Embryonic facial prominence (tissue), 1 donor: ENCODE measurements around the gene PLP2.

Experiments
- DNase-seq: peaks from one replicate; pipeline ENCODE4 v3.0.0-alpha.2; 2016; ENCODE audit errors: extremely low spot score

Gene PLP2

DNA sequence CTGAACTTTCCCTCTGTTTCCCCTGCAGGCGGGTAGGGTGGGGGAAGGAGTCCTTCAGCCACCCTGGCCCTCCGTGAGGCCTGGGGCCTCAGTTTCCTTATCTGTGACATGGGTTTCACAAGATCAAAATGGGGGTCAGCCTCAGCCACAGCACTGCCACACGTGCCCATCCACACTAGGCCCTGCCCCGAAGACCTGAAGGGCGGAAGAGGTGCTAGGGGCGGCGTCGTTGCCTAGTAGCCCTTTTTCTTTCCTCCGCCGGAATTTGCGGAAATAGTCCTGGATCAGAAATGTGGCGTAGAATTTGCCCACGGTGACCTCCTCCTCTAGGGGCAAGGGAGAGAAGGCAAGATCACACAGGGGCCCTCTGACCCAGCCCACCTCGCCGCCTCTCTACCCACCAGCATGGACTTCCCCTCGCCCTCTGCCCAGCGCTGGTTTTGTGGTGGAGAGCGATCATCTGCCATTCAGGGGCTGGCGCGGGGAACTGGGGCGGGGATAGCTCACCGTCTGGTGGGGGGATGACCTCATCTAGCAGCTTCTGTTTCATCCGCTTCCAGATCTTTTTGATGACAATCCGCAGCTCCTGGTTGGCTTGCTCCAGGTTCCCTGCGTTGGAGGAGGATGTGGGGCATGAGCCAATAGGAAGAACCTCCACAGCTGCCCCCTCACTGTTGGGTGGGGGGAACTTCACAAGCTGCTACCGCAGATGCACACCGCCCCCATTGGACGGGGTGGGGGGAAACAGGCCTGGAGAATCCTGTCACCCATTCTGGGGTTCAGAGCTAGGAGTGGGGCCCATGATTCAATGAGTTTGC, 37.9 kb downstream of the PLP2 start:
- DNase-seq: no peak

DNA sequence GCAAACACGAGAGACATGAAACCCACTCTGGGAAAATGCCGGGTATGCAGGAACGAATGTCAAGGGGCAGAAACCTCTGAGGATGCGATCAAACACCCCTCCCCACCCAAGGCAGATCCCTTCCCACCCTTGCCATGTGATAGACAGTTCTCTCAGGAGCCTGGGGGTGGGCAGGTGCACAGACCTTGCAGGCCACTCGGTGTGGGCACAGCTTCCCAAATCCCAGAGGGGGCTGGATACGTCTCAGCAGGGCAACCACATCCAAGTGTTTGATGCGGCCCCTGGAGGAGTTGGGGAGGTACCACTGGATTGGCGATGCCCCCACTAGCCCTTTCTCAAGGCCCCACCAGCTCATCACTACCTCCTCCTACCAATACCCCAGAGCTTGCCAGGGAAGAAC, 38.7 kb downstream of the PLP2 start:
- DNase-seq: no peak

DNA sequence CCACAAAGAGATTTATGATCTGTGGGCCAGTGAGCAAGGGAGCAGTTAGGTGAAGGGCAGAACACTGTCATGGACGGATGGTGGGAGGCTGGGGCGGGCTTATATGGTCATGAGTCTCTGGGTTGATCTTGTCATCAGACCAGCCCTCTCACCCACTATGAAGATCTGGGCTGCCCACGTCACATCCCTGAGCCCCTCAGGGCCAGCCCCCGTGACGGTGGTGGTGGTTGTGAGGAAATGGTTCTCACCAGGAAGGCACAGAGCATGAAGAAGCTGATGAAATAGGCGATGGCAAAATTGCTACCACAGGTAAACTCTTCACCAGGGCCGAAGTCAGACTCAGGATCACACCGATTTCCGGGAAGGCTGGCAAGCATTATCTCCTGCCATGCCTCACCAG, 39.4 kb downstream of the PLP2 start:
- DNase-seq: no peak

DNA sequence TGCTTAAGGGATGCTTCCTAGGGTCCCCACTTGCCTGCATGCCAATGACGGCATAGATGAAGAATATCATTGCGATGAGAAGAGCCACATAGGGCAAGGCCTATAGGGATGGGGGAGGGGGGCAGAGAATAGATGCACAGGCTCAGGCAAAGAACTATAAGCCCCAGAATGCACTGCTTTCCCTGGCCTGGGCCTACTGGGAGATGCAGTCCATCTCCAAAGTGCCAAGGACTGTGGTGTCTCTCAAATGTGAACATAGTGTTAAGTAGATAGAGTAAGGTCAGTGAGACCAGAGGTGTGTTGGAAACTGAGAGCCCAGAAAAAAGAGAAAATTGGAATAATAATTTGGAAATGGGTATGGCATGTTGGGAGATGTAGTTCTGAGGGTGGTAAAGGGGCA, 40.5 kb downstream of the PLP2 start:
- no peak for DNase-seq

DNA sequence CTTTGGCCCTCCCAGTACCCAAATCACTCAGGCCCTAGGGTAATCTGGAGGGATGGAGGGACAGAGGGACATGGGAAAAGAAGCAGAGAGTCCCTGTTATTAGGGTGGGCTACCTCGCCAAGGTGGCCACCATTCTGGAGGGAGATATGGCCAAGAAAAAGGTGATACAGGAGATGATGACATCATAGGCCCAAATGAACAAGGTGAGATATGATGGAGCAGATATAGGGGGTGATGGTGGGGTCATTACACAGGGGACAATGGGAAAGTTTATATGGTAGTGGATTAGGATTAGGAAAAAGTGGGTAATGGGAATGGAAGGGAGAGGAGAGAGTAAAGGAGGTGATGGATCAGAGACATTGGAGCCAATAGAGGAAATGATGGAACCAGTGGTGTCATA, 41.2 kb downstream of the PLP2 start:
- DNase-seq: no peak

DNA sequence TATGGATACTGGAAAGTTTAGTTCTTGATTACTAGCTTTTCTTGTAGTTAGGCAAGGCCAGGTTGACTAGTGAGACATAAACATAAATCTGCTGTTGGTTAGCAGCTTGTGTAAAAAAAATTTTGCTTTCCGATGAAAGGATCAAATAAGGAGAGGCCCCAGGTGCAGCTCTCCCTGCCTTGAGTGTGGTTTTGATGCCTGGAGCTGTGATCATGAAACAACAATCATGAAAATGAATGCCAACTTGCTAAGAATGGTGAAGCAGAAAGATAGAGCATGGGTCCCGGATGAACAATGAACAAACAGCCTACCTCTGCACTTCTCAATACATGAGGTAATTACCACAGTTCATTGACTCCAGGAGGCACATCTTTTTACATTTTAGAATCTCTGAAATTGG, 42.7 kb downstream of the PLP2 start:
- no peak for DNase-seq

- no peak for DNase-seq
These were observed 43.4 kb downstream of the PLP2 start for GRCh38 chrX:49214996-49215526.

DNA sequence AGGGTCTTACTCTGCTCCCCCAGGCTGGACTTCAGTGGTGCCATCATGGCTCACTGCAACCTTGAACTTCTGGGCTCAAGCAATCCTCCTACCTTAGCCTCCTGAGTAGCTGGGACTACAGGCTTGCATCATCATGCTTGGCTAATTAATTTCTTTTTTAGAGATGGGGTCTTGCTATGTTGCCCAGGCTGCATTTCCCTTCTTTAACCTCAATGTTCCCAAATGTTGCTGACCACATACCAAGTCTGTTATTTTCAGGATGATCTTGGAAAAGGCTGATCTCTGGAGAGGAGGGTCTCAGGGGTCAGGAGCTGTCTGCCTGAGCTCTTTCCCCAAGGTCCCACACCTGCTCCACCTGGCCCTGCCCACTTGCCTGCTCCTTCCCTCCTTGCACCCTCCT, 48.4 kb downstream of the PLP2 start:
- no peak for DNase-seq

DNA sequence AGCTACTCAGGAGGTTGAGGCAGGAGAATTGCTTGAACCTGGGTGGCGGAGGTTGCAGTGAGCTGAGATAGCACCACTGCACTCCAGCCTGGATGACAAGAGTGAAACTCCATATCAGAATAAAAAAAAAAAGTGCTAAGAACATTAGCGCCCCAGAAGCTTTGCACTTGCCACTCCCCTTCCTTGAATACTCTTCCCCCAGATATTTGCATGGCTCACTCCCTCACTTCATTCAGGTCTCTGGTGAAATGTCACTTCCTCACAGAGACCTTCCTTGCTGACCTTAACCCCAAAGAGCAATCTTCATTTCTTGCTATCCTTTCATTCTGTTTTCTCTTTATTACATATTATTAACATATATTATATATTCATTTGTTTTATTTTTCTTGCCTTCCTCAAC, 50.2 kb downstream of the PLP2 start:
- no peak for DNase-seq
